GM03348 (cell line): Measurements from ENCODE around the gene ZSWIM6.

Source experiments
- DNase-seq: peaks from one replicate; pipeline ENCODE4 v3.0.0; 2012; ENCODE audit warnings: low spot score

ZSWIM6 gene

DNA sequence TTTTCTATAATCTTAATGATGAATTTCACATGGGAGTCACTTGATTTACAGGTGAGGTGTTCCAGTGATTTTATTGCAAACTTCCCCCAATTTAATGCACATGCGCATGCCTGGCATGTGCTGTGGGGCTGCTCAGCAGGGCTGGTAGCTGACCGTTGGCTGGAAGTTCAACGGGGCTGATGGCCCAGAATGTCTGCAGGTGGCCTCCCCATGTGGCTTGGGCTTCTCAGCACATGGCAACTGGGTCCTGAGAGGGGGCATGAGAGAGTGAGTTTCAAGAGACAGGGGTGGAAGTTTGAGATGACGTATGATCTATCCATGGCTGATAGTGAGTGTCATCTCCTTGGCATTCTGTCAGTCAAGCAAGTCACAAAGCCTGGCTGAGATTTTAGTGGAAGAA lies 259.8 kb downstream of the ZSWIM6 start:
- DNase-seq = no peak

DNA sequence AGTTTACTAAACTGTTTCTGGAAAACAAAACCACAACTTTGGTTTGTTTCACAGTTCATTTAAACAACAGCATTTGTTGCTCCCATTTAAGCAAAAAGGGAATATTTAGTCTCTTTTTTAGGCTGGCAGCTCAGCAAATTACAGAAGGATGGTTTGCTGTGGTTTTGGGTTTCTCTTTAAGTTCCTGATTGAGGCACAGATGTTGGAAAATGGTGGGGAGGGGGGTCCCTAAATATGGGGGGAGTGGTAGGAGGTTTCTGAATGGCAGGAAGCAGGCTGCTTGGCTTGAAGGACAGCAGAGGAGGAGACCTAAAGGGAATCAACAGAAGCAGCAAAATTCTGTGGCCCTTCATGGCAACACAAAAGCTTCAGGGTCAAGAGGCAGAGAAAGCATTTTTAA lies 263.4 kb downstream of the ZSWIM6 start:
- DNase-seq = no peak
